Testis (tissue), 2 donors: Measurements from ENCODE around the gene RIMBP2.

Experiments used
- POLR2A ChIP-seq: fragments of 450-650 bp; IDR thresholded peaks from one replicate; pipeline ENCODE4 v1.6.1; 2017; ENCODE audit warnings: antibody characterized with exemption, mild to moderate bottlenecking, moderate library complexity
- TF ChIP-seq, protein P1 (sequence below), 3 experiments: fragments of 450-650 bp in 2 of 3; fragments of 200-600 bp in 1 of 3; sonication (generic) in 1 of 3; IDR thresholded peaks; one replicate each; pipeline ENCODE4 v1.5.1; 2016 to 2019; ENCODE audit warnings: antibody characterized with exemption in 3 of 3, mild to moderate bottlenecking in 2 of 3, moderate library complexity in 1 of 3

DNA sequence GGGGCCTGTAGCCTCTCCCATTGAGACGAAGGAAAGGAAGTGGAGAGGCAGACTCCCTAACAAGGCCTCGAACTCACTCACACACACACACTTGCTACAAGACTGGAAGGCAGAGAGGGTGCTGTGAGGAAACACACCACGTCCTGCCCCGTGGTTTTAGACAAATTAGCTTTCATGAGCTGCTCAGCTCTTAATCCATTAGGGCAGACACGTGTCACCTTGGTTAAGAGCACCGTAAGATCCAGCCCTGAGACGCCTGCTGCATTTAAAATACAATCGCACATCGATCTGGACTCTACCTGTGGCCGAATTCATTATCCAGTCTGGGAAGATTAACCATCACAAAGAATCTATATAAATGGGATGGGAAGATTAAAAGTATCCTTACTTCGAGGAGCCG lies 72.0 kb downstream of the RIMBP2 start:
- TF ChIP-seq POLR2A, result no peak
- TF ChIP-seq, protein P1, sequence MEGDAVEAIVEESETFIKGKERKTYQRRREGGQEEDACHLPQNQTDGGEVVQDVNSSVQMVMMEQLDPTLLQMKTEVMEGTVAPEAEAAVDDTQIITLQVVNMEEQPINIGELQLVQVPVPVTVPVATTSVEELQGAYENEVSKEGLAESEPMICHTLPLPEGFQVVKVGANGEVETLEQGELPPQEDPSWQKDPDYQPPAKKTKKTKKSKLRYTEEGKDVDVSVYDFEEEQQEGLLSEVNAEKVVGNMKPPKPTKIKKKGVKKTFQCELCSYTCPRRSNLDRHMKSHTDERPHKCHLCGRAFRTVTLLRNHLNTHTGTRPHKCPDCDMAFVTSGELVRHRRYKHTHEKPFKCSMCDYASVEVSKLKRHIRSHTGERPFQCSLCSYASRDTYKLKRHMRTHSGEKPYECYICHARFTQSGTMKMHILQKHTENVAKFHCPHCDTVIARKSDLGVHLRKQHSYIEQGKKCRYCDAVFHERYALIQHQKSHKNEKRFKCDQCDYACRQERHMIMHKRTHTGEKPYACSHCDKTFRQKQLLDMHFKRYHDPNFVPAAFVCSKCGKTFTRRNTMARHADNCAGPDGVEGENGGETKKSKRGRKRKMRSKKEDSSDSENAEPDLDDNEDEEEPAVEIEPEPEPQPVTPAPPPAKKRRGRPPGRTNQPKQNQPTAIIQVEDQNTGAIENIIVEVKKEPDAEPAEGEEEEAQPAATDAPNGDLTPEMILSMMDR (IDR thresholded peaks at IDR 0.05), result no peak
